ENCODE measurements around the gene LSM10. TPM values are rescaled to one million over a fixed set of nuclear protein-coding genes. Genes with fewer than 3 reads are reported as not detected.
A peak's percentile ranks its signal among the peaks of the same experiment; 100 is the strongest.

LSM10 gene
- total RNA-seq, 1 experiment from 2014 or later, result 42.2 TPM

GRCh38 chr1:36346741-36347370 lies 50.9 kb downstream of the LSM10 start:
- H2BK12ac ChIP-seq (ENCODE audit: insufficient read length, low read depth, low read length), result no peak overlapping the region
- H3K27ac Mint-ChIP-seq, result peak overlapping the region in 1 of 3 experiments; percentile 41; a peak in 2 of 7 replicates
- no peak for DNase-seq

More at GRCh38 chr1:36346741-36347370, 50.9 kb downstream of the LSM10 start:
- no peak overlapping the region for H3K18ac ChIP-seq (ENCODE audit: insufficient read length, low read depth, low read length)
- Mint-ChIP-seq H3K4me3 (no peak overlapping the region; a peak in 1 of 5 replicates), H3K27me3 (ENCODE audit: low read depth) (no peaks in the 10 kb centered on the region), H3K9me3 (no peaks in the 10 kb centered on the region), H3K4me1 (peaks cover 0 to 5% of the 10 kb centered on the region in 2 experiments; a peak in 1 of 4 replicates), H3K36me3 (ENCODE audit: insufficient read depth in 1 of 3, low read depth in 3 of 3) (peaks cover 11 to 34% (median 21%) of the 10 kb centered on the region in 3 experiments; a peak in 6 of 7 replicates)
- no CpG with 5 or more reads among the region's 8 CpGs for WGBS (ENCODE audit: extremely low coverage, insufficient read length, low lambda C conversion rate)
- no peak overlapping the region for H4K8ac ChIP-seq (replicated peaks; ENCODE audit: insufficient read length, low read depth, low read length)
- H3T11ph ChIP-seq (ENCODE audit: low read length), result no peak overlapping the region
- no peaks in the 10 kb centered on the region for H3K23me2 ChIP-seq (ENCODE audit: insufficient read length, low read depth, low read length, poor library complexity, severe bottlenecking)
- no peak overlapping the region for H2AK5ac ChIP-seq (ENCODE audit: insufficient read length, low read length)
- H2BK120ac ChIP-seq (ENCODE audit: low read depth, low read length, poor library complexity, severe bottlenecking), result no peak overlapping the region
- no peaks in the 10 kb centered on the region for H4K20me1 ChIP-seq (ENCODE audit: control insufficient read depth, insufficient read depth, insufficient read length)
- H3K14ac ChIP-seq (ENCODE audit: insufficient read depth, low read length), result no peak overlapping the region
- no peak overlapping the region for H4K91ac ChIP-seq (ENCODE audit: insufficient read length, low read depth, low read length)
- no peak overlapping the region for H2BK20ac ChIP-seq (ENCODE audit: low read depth, low read length, poor library complexity, severe bottlenecking)
- no peak overlapping the region for H3K4me2 ChIP-seq (ENCODE audit: insufficient read depth, insufficient read length, low read length)
- no peak overlapping the region for H3K4ac ChIP-seq (ENCODE audit: low read depth, low read length)
- no peak for TF ChIP-seq CTCF (conservative IDR thresholded peaks at IDR 0.05)
- H3K23ac ChIP-seq (ENCODE audit: insufficient read length, low read depth, low read length), result no peak overlapping the region
- no peaks in the 10 kb centered on the region for H3K9me3 ChIP-seq (ENCODE audit: control insufficient read depth, low read depth, low read length)
- H3K56ac ChIP-seq (ENCODE audit: insufficient read length, low read depth, low read length), result no peak overlapping the region
- no peak overlapping the region for H3K27ac ChIP-seq (ENCODE audit: insufficient read length, low read depth, low read length)
- H4K5ac ChIP-seq (ENCODE audit: insufficient read length, low read depth, low read length), result no peak overlapping the region
- no peaks in the 10 kb centered on the region for H3K27me3 ChIP-seq (ENCODE audit: insufficient read depth, low read length)
- H2BK15ac ChIP-seq (ENCODE audit: low read depth, low read length), result no peak overlapping the region
- H3K4me1 ChIP-seq (ENCODE audit: insufficient read depth, low read length), result no peaks in the 10 kb centered on the region
- no peaks in the 10 kb centered on the region for H3K79me1 ChIP-seq (ENCODE audit: insufficient read depth, low read depth, low read length, poor library complexity, severe bottlenecking)
- no peaks in the 10 kb centered on the region for H3K79me2 ChIP-seq (ENCODE audit: insufficient read depth, low read length)
- H2BK5ac ChIP-seq (ENCODE audit: insufficient read length, low read length), result no peak overlapping the region
- H3K9ac ChIP-seq (ENCODE audit: extremely low read depth, insufficient read length, low read length), result no peak overlapping the region
- H2AFZ ChIP-seq (ENCODE audit: low read length), result no peak overlapping the region
